GM12878 (cell line): ENCODE data around the gene DCAF6. TPM values are rescaled to one million over a fixed set of nuclear protein-coding genes. Genes with fewer than 3 reads are reported as not detected.

Source experiments
- ATAC-seq: fragments of 200-7000 bp; cut with Tn5 transposase; 3 replicates; pipeline ENCODE4 v1.9.1; 2020; ENCODE audit warnings: mild to moderate bottlenecking, moderate library complexity
- BruUV-seq: library from RNA; stranded (reverse); fragments of 400-500 nt; replicated peaks from 2 replicates; lab custom pipeline; 2021; lab: Mats Ljungman, UMichigan
- CTCF ChIA-PET: fragments of 300-600 bp; sonication (Branson Sonifier 250); formaldehyde crosslinking; extraction: SDS; loops from one replicate; lab custom pipeline; 2021; ENCODE audit warnings: inconsistent platforms; lab: Yijun Ruan, JAX
- POLR2A ChIA-PET: fragments of 350-600 bp; formaldehyde crosslinking; extraction: SDS; loops from one replicate; lab custom pipeline; 2021; ENCODE audit warnings: inconsistent platforms; lab: Charles Lee
- RAD21 ChIA-PET: fragments of 300-600 bp; sonication (Branson Sonifier 250); formaldehyde crosslinking; loops from one replicate; lab custom pipeline; 2023; ENCODE audit warnings: antibody characterized with exemption; ENCODE audit not compliant: unreplicated experiment; lab: Charles Lee
- SMC1A ChIA-PET: fragments of 300-600 bp; sonication (Branson Sonifier 250); formaldehyde crosslinking; loops from one replicate; lab custom pipeline; 2023; ENCODE audit not compliant: unreplicated experiment, uncharacterized antibody; lab: Charles Lee
- DNase-seq: peaks from one replicate; pipeline ENCODE4 v3.0.0-alpha.2; 2011; ENCODE audit warnings: low read depth, low spot score
- FAIRE-seq: peaks from 3 replicates; lab custom pipeline; 2011; peaks lifted over from hg19 to GRCh38; lab: Jason Lieb, UNC
- H2AFZ ChIP-seq: 2 replicates; pipeline ENCODE4 v1.6.0; 2011; ENCODE audit warnings: low read depth, low read length, control low read depth; ENCODE audit not compliant: control insufficient read depth
- H3K27ac ChIP-seq: 2 replicates; pipeline ENCODE4 v1.5.1; 2011; ENCODE audit warnings: control low read depth; ENCODE audit not compliant: control insufficient read depth, insufficient read depth
- H3K27me3 ChIP-seq, 2 experiments: replicated peaks in 1 of 2; 2 replicates each; pipeline versions ENCODE4 v1.6.0 to v1.6.1; 2011; ENCODE audit warnings: low read length in 1 of 2; ENCODE audit not compliant: control insufficient read depth in 2 of 2, insufficient read depth in 2 of 2
- H3K36me3 ChIP-seq, 2 experiments: 2 replicates each; pipeline ENCODE4 v1.5.1; 2011; ENCODE audit warnings: low read length in 1 of 2; ENCODE audit not compliant: control insufficient read depth in 2 of 2, insufficient read depth in 2 of 2
- H3K4me1 ChIP-seq: 2 replicates; pipeline ENCODE4 v1.6.1; 2011; ENCODE audit warnings: mild to moderate bottlenecking, low read length, moderate library complexity, mixed read lengths; ENCODE audit not compliant: control insufficient read depth, insufficient read depth
- H3K4me2 ChIP-seq: 2 replicates; pipeline ENCODE4 v1.6.0; 2011; ENCODE audit warnings: control low read depth; ENCODE audit not compliant: control insufficient read depth, insufficient read depth
- H3K4me3 ChIP-seq: fragments of 200-600 bp; sonication (generic); 2 replicates; pipeline ENCODE4 v1.5.1; 2016
- H3K79me2 ChIP-seq: 2 replicates; pipeline ENCODE4 v1.6.0; 2011; ENCODE audit warnings: low read length; ENCODE audit not compliant: control insufficient read depth, insufficient read depth
- H3K9ac ChIP-seq: 2 replicates; pipeline ENCODE4 v1.8.0; 2011; ENCODE audit warnings: low read length, control low read depth, mixed read lengths; ENCODE audit not compliant: control insufficient read depth, insufficient read depth
- H3K9me3 ChIP-seq: replicated peaks from 3 replicates; pipeline ENCODE4 v1.5.1; 2011; ENCODE audit warnings: mild to moderate bottlenecking, low read length; ENCODE audit not compliant: control insufficient read depth, insufficient read depth
- H4K20me1 ChIP-seq: 2 replicates; pipeline ENCODE4 v1.6.0; 2011; ENCODE audit not compliant: control insufficient read depth, insufficient read depth
- CEBPZ ChIP-seq: fragments of 150-350 bp; IDR thresholded peaks from 2 replicates; pipeline ENCODE4 v1.6.1; 2016; ENCODE audit warnings: low read depth, low read length
- EP300 ChIP-seq, 2 experiments: fragments of 150-350 bp in 1 of 2; IDR thresholded peaks; 2 replicates each; pipeline ENCODE4 v1.6.1; 2011 to 2012; ENCODE audit warnings: low read depth in 2 of 2, low read length in 2 of 2, borderline replicate concordance in 1 of 2, improper control_type of control experiment in 1 of 2, inconsistent platforms in 1 of 2; ENCODE audit not compliant: control insufficient read depth in 1 of 2
- FOXK2 ChIP-seq: fragments of 450-650 bp; IDR thresholded peaks from 2 replicates; pipeline ENCODE4 v1.6.1; 2017; ENCODE audit warnings: mild to moderate bottlenecking, moderate library complexity
- GATAD2B ChIP-seq: fragments of 450-650 bp; conservative IDR thresholded peaks from 2 replicates; pipeline ENCODE4 v1.6.1; 2017; ENCODE audit warnings: low read depth, mild to moderate bottlenecking, moderate library complexity
- JUND ChIP-seq: IDR thresholded peaks from 2 replicates; pipeline ENCODE4 v1.6.1; 2012; ENCODE audit warnings: low read depth, mild to moderate bottlenecking, low read length, improper control_type of control experiment, moderate library complexity
- PML ChIP-seq: IDR thresholded peaks from 2 replicates; pipeline ENCODE4 v1.6.1; 2012; ENCODE audit warnings: low read length, inconsistent platforms
- POLR2A ChIP-seq: IDR thresholded peaks from 2 replicates; pipeline ENCODE4 v1.6.1; 2011; ENCODE audit warnings: low read depth, mild to moderate bottlenecking, low read length
- SPI1 ChIP-seq: IDR thresholded peaks from 2 replicates; pipeline ENCODE4 v1.6.1; 2011; ENCODE audit warnings: low read depth, mild to moderate bottlenecking, low read length, moderate library complexity, borderline replicate concordance; ENCODE audit not compliant: insufficient read depth
- YBX1 ChIP-seq: fragments of 450-650 bp; IDR thresholded peaks from 2 replicates; pipeline ENCODE4 v1.6.1; 2016; ENCODE audit warnings: antibody characterized with exemption
- WGBS: methylation state at CpG from one replicate; pipeline ENCODE4 v1.1.6; 2016; ENCODE audit warnings: low lambda C conversion rate; ENCODE audit not compliant: insufficient replicate concordance, insufficient coverage; ENCODE audit errors: missing lambda C conversion rate; 5-methylcytosine and 5-hydroxymethylcytosine counted together
- in situ Hi-C: fragments of 300-500 bp; cut with MboI; formaldehyde crosslinking; loops from 9 replicates; pipeline ENCODE4 v1.14.3; 2018; ENCODE audit warnings: mixed read lengths
- intact Hi-C: fragments of 100-400 bp; cut with micrococcal nuclease; formaldehyde crosslinking; loops from one replicate; pipeline ENCODE4 v1.14.2; 2022; ENCODE audit not compliant: unreplicated experiment
- polyA plus RNA-seq, 11 experiments: library from polyadenylated mRNA; depleted of rRNA in 4 of 11; unstranded in 6 of 11; stranded (reverse) in 5 of 11; fragments of >200 nt; fragmentation: Nextera tagmentation in 4 of 11; fragmentation: Illumina TruSeq in 1 of 11; extraction: Ambion mirVana in 4 of 11; extraction: Trizol in 1 of 11; gene quantifications; 1 replicate in 1 of 11; 2 replicates in 10 of 11; pipeline versions ENCODE4 v1.2.1 to v1.2.3, GENCODE V29; 2011 to 2016; ENCODE audit warnings: inconsistent platforms in 2 of 11, missing spikeins in 2 of 11, low read depth in 1 of 11
- total RNA-seq, 4 experiments: library from RNA; depleted of rRNA in 3 of 4; stranded (reverse); fragments of >200 nt in 3 of 4; fragmentation: Illumina TruSeq in 1 of 4; extraction: Trizol in 1 of 4; gene quantifications; 2 replicates each; pipeline versions ENCODE4 v1.2.1 to v1.2.3, GENCODE V29; 2013 to 2021

Gene DCAF6
- total and polyA plus RNA-seq, 10 of the 15 experiments (the other 5 are each of a cell fraction or from before 2014, with no cell fraction given), result 11.4 to 62.7 (median 33.0) TPM

GRCh38 chr1:167957710-167958109 lies 21.2 kb downstream of the DCAF6 start (continued):
- TF ChIP-seq EP300 (IDR thresholded peaks at IDR 0.05; ENCODE audit: borderline replicate concordance in 1 of 2, control insufficient read depth in 1 of 2, low read depth in 2 of 2, low read length in 2 of 2), result no peak
- no peak for TF ChIP-seq GATAD2B
- no peak for TF ChIP-seq SPI1
- no peak for TF ChIP-seq POLR2A
- no peak for TF ChIP-seq FOXK2
- no peak for TF ChIP-seq PML
- TF ChIP-seq JUND, result no peak
- no peak for TF ChIP-seq YBX1

GRCh38 chr1:167964646-167965045 lies 28.2 kb downstream of the DCAF6 start:
- no peak for DNase-seq
- no peaks in the 10 kb centered on the region for H3K27me3 ChIP-seq
- no peak for ATAC-seq
- RAD21 ChIA-PET, result interaction anchor here (1.1 kb wide), 1 partner anchor 118 kb away, joined by 3 read pairs; no protein-coding TSS in a partner anchor
- no peak overlapping the region for H3K9ac ChIP-seq
- TF ChIP-seq CEBPZ, result no peak
- POLR2A ChIA-PET, result interaction anchor here (0.8 kb wide), 1 partner anchor 1732 kb away, joined by 3 read pairs; no protein-coding TSS in a partner anchor
- no peaks in the 10 kb centered on the region; the same call in 1 of the 2 replicates for H3K79me2 ChIP-seq
- H3K27ac ChIP-seq, result no peak overlapping the region
- H3K4me3 ChIP-seq, result no peak overlapping the region
- BruUV-seq, result no TSS peak
- no peak for FAIRE-seq
- H3K9me3 ChIP-seq, result no peaks in the 10 kb centered on the region; the same call in 1 of the 3 replicates
- peaks cover 0 to 7% of the 10 kb centered on the region in 2 experiments; a peak in 2 of 4 replicates for H3K36me3 ChIP-seq
- no peaks in the 10 kb centered on the region for H3K4me1 ChIP-seq
- CTCF ChIA-PET, result no interaction called here
- H3K4me2 ChIP-seq, result no peak overlapping the region
- intact Hi-C loops (no loop called here), in situ Hi-C loops (no loop called here)
- 98% methylated on average over 4 of the region's 4 CpGs for WGBS
- H4K20me1 ChIP-seq, result no peaks in the 10 kb centered on the region
- SMC1A ChIA-PET, result interaction anchor here (1.2 kb wide), 1 partner anchor 35 kb away, joined by 3 read pairs; no protein-coding TSS in a partner anchor
- no peak overlapping the region for H2AFZ ChIP-seq
